SH-SY5Y (cell line): ENCODE results near the gene VAC14.

Experiments
- GATA2 ChIP-seq: IDR thresholded peaks from 2 replicates; pipeline ENCODE4 v1.6.1; 2011; ENCODE audit warnings: mild to moderate bottlenecking, low read depth, low read length
- GATA3 ChIP-seq: IDR thresholded peaks from 2 replicates; pipeline ENCODE4 v1.6.1; 2011; ENCODE audit warnings: low read depth, mild to moderate bottlenecking, low read length, moderate library complexity

DNA sequence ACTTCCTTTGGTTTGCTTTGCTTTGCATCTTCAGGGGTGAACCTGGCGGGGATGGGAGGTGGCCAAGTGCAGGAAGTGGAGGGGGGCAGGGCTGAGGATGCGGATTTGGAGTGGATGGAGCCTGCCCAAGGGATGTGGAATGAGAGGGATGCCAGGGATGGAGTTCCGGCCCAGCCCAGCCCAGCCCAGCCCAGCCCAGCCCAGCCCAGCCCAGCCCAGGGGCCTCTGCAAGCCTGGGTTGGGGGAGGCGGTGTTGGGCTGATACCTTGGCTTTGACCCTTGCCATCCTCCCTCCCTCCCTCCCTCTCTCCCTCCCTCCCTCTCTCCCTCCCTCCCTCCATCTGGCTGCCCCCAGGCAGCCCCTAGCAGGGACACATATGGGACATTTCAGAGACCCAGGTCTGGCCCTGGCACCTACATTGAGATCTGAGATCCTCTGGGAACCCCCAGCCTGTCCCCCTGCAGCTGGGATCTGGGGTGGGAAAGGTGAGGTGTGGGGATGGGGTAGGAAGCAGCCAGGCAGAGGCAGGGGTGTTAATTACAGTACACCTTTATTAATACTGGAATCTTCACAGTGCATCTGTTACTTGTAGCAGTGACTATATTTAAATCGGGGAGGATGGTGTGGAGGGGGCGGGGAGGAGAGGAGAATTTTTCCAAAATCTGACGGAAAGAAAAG is 140.1 kb downstream of the VAC14 start:
- TF ChIP-seq GATA2 (no peak), GATA3 (no peak)
